Smooth muscle cell (in vitro differentiated cells): Measurements from ENCODE around the gene SYNJ1. TPM values are rescaled to one million over a fixed set of nuclear protein-coding genes. Genes with fewer than 3 reads are reported as not detected.
A peak's percentile ranks its signal among the peaks of the same experiment; 100 is the strongest.

ENCODE experiments used
- DNase-seq: peaks from one replicate; lab custom pipeline; 2025; ENCODE audit not compliant: unreplicated experiment; lab: John Stamatoyannopoulos, UW
- H2AFZ ChIP-seq: fragments of 200-600 bp; sonication (generic); 2 replicates; pipeline ENCODE4 v1.6.0; 2016; ENCODE audit warnings: antibody characterized with exemption, low read depth, mild to moderate bottlenecking
- H3F3A ChIP-seq: fragments of 200-600 bp; sonication (generic); 2 replicates; pipeline ENCODE4 v1.6.0; 2017; ENCODE audit warnings: antibody characterized with exemption, low read depth
- H3K27ac ChIP-seq: fragments of 200-600 bp; sonication (generic); 2 replicates; pipeline ENCODE4 v1.5.1; 2016; ENCODE audit warnings: low read depth, mild to moderate bottlenecking
- H3K27me3 ChIP-seq: fragments of 200-600 bp; sonication (generic); 2 replicates; pipeline ENCODE4 v1.6.1; 2016; ENCODE audit warnings: low read depth, mild to moderate bottlenecking
- H3K36me3 ChIP-seq: fragments of 200-600 bp; sonication (generic); 2 replicates; pipeline ENCODE4 v1.5.1; 2016; ENCODE audit warnings: low read depth
- H3K4me1 ChIP-seq: fragments of 200-600 bp; sonication (generic); 2 replicates; pipeline ENCODE4 v1.5.1; 2016; ENCODE audit warnings: low read depth
- H3K4me2 ChIP-seq: fragments of 200-600 bp; sonication (generic); 2 replicates; pipeline ENCODE4 v1.6.0; 2016; ENCODE audit warnings: mild to moderate bottlenecking
- H3K4me3 ChIP-seq: fragments of 200-600 bp; sonication (generic); 2 replicates; pipeline ENCODE4 v1.5.1; 2016; ENCODE audit warnings: mild to moderate bottlenecking
- H3K79me2 ChIP-seq: fragments of 200-600 bp; sonication (generic); 2 replicates; pipeline ENCODE4 v1.6.0; 2016; ENCODE audit warnings: low read depth, mild to moderate bottlenecking
- H3K9ac ChIP-seq: fragments of 200-600 bp; sonication (generic); 2 replicates; pipeline ENCODE4 v1.6.0; 2016; ENCODE audit warnings: low read depth
- H3K9me3 ChIP-seq: fragments of 200-600 bp; sonication (generic); replicated peaks from 2 replicates; pipeline ENCODE4 v1.5.1; 2016; ENCODE audit warnings: low read depth
- H4K20me1 ChIP-seq: fragments of 200-600 bp; sonication (generic); 2 replicates; pipeline ENCODE4 v1.6.0; 2016; ENCODE audit warnings: low read depth
- WGBS: methylation state at CpG from one replicate; pipeline ENCODE4 v1.1.7; 2016; ENCODE audit warnings: low lambda C conversion rate; 5-methylcytosine and 5-hydroxymethylcytosine counted together
- polyA plus RNA-seq: library from polyadenylated mRNA; unstranded; fragments of >200 nt; fragmentation: Nextera tagmentation; extraction: Ambion mirVana; gene quantifications from 2 replicates; pipeline ENCODE4 v1.2.1, GENCODE V29; 2016
- total RNA-seq: library from RNA; depleted of rRNA; stranded (reverse); fragments of >200 nt; gene quantifications from 2 replicates; pipeline ENCODE4 v1.2.3, GENCODE V29; 2014
- TF ChIP-seq, protein P1 (sequence below): fragments of 200-600 bp; sonication (generic); IDR thresholded peaks from 2 replicates; pipeline ENCODE4 v1.5.1; 2017; ENCODE audit warnings: borderline replicate concordance, mild to moderate bottlenecking, antibody characterized with exemption; ENCODE audit not compliant: insufficient read depth, poor library complexity, severe bottlenecking

The SYNJ1 gene
- total and polyA plus RNA-seq, 2 experiments from 2014 or later: 2.7 to 8.5 TPM

- H3F3A ChIP-seq: peaks cover 3% of the 10 kb centered on the region
- no peak overlapping the region for H3K4me3 ChIP-seq
- no peaks in the 10 kb centered on the region for H3K79me2 ChIP-seq
- H3K9me3 ChIP-seq: no peaks in the 10 kb centered on the region
- WGBS: 99% methylated on average over 5 of the region's 5 CpGs
- H2AFZ ChIP-seq: no peak overlapping the region
- no peak overlapping the region for H3K27ac ChIP-seq
- TF ChIP-seq, protein P1, sequence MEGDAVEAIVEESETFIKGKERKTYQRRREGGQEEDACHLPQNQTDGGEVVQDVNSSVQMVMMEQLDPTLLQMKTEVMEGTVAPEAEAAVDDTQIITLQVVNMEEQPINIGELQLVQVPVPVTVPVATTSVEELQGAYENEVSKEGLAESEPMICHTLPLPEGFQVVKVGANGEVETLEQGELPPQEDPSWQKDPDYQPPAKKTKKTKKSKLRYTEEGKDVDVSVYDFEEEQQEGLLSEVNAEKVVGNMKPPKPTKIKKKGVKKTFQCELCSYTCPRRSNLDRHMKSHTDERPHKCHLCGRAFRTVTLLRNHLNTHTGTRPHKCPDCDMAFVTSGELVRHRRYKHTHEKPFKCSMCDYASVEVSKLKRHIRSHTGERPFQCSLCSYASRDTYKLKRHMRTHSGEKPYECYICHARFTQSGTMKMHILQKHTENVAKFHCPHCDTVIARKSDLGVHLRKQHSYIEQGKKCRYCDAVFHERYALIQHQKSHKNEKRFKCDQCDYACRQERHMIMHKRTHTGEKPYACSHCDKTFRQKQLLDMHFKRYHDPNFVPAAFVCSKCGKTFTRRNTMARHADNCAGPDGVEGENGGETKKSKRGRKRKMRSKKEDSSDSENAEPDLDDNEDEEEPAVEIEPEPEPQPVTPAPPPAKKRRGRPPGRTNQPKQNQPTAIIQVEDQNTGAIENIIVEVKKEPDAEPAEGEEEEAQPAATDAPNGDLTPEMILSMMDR: no peak
- H3K36me3 ChIP-seq: peaks cover 10% of the 10 kb centered on the region
- no peaks in the 10 kb centered on the region for H3K27me3 ChIP-seq
- H3K9ac ChIP-seq: no peak overlapping the region
- no peak overlapping the region for H3K4me2 ChIP-seq
- no peaks in the 10 kb centered on the region for H4K20me1 ChIP-seq
- no peak for DNase-seq
- no peaks in the 10 kb centered on the region for H3K4me1 ChIP-seq
Measured at GRCh38 chr21:32733990-32734613, 6.3 kb upstream of the SYNJ1 start.

GRCh38 chr21:32733356-32733755 is 5.5 kb upstream of the SYNJ1 start:
- no peaks in the 10 kb centered on the region for H4K20me1 ChIP-seq
- TF ChIP-seq, protein P1: no peak
- DNase-seq: no peak
- H3K9ac ChIP-seq: no peak overlapping the region
- H3K4me3 ChIP-seq: no peak overlapping the region
- H2AFZ ChIP-seq: no peak overlapping the region
- H3K27ac ChIP-seq: no peak overlapping the region
- H3F3A ChIP-seq: peaks cover 3% of the 10 kb centered on the region
- no peaks in the 10 kb centered on the region for H3K79me2 ChIP-seq
- WGBS: 98% methylated on average over 6 of the region's 6 CpGs
- peaks cover 5% of the 10 kb centered on the region for H3K4me1 ChIP-seq
- peaks cover 10% of the 10 kb centered on the region for H3K36me3 ChIP-seq
- no peak overlapping the region for H3K4me2 ChIP-seq
- no peaks in the 10 kb centered on the region for H3K9me3 ChIP-seq
- no peaks in the 10 kb centered on the region for H3K27me3 ChIP-seq

- H3K9me3 ChIP-seq: no peaks in the 10 kb centered on the region
- no peaks in the 10 kb centered on the region for H3K27me3 ChIP-seq
- H3K4me3 ChIP-seq: no peak overlapping the region
- peaks cover 7% of the 10 kb centered on the region for H3K36me3 ChIP-seq
- DNase-seq: no peak
- H3K27ac ChIP-seq: no peak overlapping the region
- no peak overlapping the region for H3K4me2 ChIP-seq
- H3K4me1 ChIP-seq: peaks cover 5% of the 10 kb centered on the region
- H3F3A ChIP-seq: peaks cover 3% of the 10 kb centered on the region
- TF ChIP-seq, protein P1: no peak
- no peaks in the 10 kb centered on the region for H4K20me1 ChIP-seq
- H3K9ac ChIP-seq: no peak overlapping the region
- WGBS: 94% methylated on average over 3 of the region's 3 CpGs
- H2AFZ ChIP-seq: no peak overlapping the region
- H3K79me2 ChIP-seq: no peaks in the 10 kb centered on the region
Measured at GRCh38 chr21:32732544-32732943, 4.7 kb upstream of the SYNJ1 start.

DNA sequence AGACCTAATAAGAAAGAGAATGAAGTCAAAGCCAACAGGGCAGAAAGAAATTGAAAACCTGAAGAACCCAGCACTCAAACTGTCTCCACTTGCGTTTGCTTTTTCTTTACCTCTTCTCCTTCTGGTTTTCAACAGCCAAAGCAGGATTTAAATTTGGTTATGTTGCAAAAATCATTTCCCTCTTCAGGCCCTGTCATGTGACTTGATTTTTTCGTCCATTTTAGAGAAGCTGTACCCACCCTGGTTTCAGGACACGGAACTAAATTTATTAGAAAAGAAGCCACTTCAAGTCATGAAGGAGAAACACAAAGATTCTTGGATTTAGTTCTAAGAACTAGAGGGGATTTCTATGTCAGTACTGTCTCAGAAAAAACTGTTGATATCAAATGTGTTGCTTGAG is 1.0 kb upstream of the SYNJ1 start:
- H3K4me2 ChIP-seq: peak overlapping the region; percentile 98
- H3K9me3 ChIP-seq: no peaks in the 10 kb centered on the region
- peak overlapping the region; percentile 92 for H3K4me3 ChIP-seq
- H3K4me1 ChIP-seq: peaks cover 14% of the 10 kb centered on the region
- TF ChIP-seq, protein P1: no peak
- peaks cover 7% of the 10 kb centered on the region for H3K36me3 ChIP-seq
- H3K9ac ChIP-seq: no peak overlapping the region
- no peak overlapping the region for H3K27ac ChIP-seq
- H2AFZ ChIP-seq: peak overlapping the region; percentile 96
- H3K79me2 ChIP-seq: peaks cover 16% of the 10 kb centered on the region
- peaks cover 9% of the 10 kb centered on the region for H3F3A ChIP-seq
- 88% methylated on average over 3 of the region's 3 CpGs for WGBS
- peaks cover 5% of the 10 kb centered on the region for H4K20me1 ChIP-seq
- DNase-seq: no peak
- H3K27me3 ChIP-seq: no peaks in the 10 kb centered on the region
